NT2/D1 (cell line): ENCODE measurements around the gene CORO1C.

Experiments used
- YY1 ChIP-seq: IDR thresholded peaks from 2 replicates; pipeline ENCODE4 v1.6.1; 2011; ENCODE audit not compliant: insufficient read length, insufficient read depth
- ZNF274 ChIP-seq: IDR thresholded peaks from 2 replicates; pipeline ENCODE4 v1.6.1; 2011; ENCODE audit warnings: mild to moderate bottlenecking, low read depth, low read length

GRCh38 chr12:108750526-108750925 lies 19.2 kb upstream of the CORO1C start:
- TF ChIP-seq ZNF274 (no peak), YY1 (no peak)
